OCI-LY7 (cell line): ENCODE results near the gene CCNC. TPM values are rescaled to one million over a fixed set of nuclear protein-coding genes. Genes with fewer than 3 reads are reported as not detected.

ENCODE experiments used
- BruUV-seq: library from RNA; stranded (reverse); fragments of 400-500 nt; replicated peaks from 2 replicates; lab custom pipeline; 2021; lab: Mats Ljungman, UMichigan
- CTCF ChIA-PET: fragments of 300-600 bp; sonication (Branson Sonifier 250); formaldehyde crosslinking; loops from one replicate; lab custom pipeline; 2022; ENCODE audit warnings: antibody characterized with exemption; ENCODE audit not compliant: unreplicated experiment; lab: Charles Lee
- POLR2A ChIA-PET: fragments of 300-600 bp; sonication (Branson Sonifier 250); formaldehyde crosslinking; loops from one replicate; lab custom pipeline; 2022; ENCODE audit warnings: antibody characterized with exemption; lab: Charles Lee
- DNase-seq: peaks from one replicate; pipeline ENCODE4 v3.0.0-alpha.2; 2015; ENCODE audit warnings: low spot score
- H2AFZ ChIP-seq: fragments of 200-600 bp; sonication (generic), shearing (Covaris generic); 2 replicates; pipeline ENCODE4 v1.6.1; 2014; ENCODE audit warnings: mild to moderate bottlenecking, antibody characterized with exemption, low read length, moderate library complexity
- H3K27ac ChIP-seq: fragments of 200-600 bp; sonication (generic); 2 replicates; pipeline ENCODE4 v1.5.1; 2014; ENCODE audit warnings: mixed run types, low read depth, mild to moderate bottlenecking, moderate library complexity, low read length, inconsistent platforms; ENCODE audit not compliant: poor library complexity, severe bottlenecking
- H3K36me3 ChIP-seq: fragments of 200-600 bp; sonication (generic); 2 replicates; pipeline ENCODE4 v1.6.1; 2014; ENCODE audit warnings: mild to moderate bottlenecking, antibody characterized with exemption, low read length, moderate library complexity, mixed read lengths; ENCODE audit not compliant: insufficient read depth
- H3K4me1 ChIP-seq: fragments of 200-600 bp; sonication (generic); 2 replicates; pipeline ENCODE4 v1.5.1; 2014; ENCODE audit warnings: mild to moderate bottlenecking, low read length; ENCODE audit not compliant: insufficient read depth, poor library complexity, severe bottlenecking
- H3K4me2 ChIP-seq: fragments of 200-600 bp; sonication (generic); 2 replicates; pipeline ENCODE4 v1.6.1; 2014; ENCODE audit warnings: mild to moderate bottlenecking, low read length
- H3K4me3 ChIP-seq: fragments of 200-600 bp; sonication (generic); 2 replicates; pipeline ENCODE4 v1.5.1; 2014; ENCODE audit warnings: mild to moderate bottlenecking, low read depth, low read length; ENCODE audit not compliant: poor library complexity, severe bottlenecking
- H3K79me2 ChIP-seq: fragments of 200-600 bp; sonication (generic); 2 replicates; pipeline ENCODE4 v1.6.1; 2016; ENCODE audit warnings: low read depth, mild to moderate bottlenecking, low read length, moderate library complexity, mixed read lengths; ENCODE audit not compliant: insufficient read depth
- H3K9me2 ChIP-seq: fragments of 200-600 bp; sonication (generic); 2 replicates; pipeline ENCODE4 v1.6.1; 2016; ENCODE audit warnings: mild to moderate bottlenecking, low read length, mixed read lengths; ENCODE audit not compliant: insufficient read depth
- H3K9me3 ChIP-seq: fragments of 200-600 bp; sonication (generic); 2 replicates; pipeline ENCODE4 v1.6.1; 2014; ENCODE audit warnings: mild to moderate bottlenecking, mixed run types, low read length, mixed read lengths
- H4K20me1 ChIP-seq: fragments of 200-600 bp; sonication (generic); 2 replicates; pipeline ENCODE4 v1.6.1; 2014; ENCODE audit warnings: mild to moderate bottlenecking, antibody characterized with exemption, low read length, moderate library complexity, mixed read lengths; ENCODE audit not compliant: insufficient read depth
- EZH2phosphoT487 ChIP-seq: fragments of 200-600 bp; sonication (generic); IDR thresholded peaks from 2 replicates; pipeline ENCODE4 v1.6.1; 2018; ENCODE audit warnings: low read depth, borderline replicate concordance, mild to moderate bottlenecking, mixed run types, antibody characterized with exemption, low read length, moderate library complexity, mixed read lengths
- intact Hi-C: fragments of 100-400 bp; cut with micrococcal nuclease; formaldehyde crosslinking; loops from one replicate; pipeline ENCODE4 v1.10.0; 2022; ENCODE audit not compliant: unreplicated experiment
- total RNA-seq, 2 experiments: library from RNA; depleted of rRNA in 1 of 2; stranded (reverse); fragments of >200 nt in 1 of 2; shearing (Covaris generic) in 1 of 2; gene quantifications; 2 replicates each; pipeline ENCODE4 v1.2.3, GENCODE V29; 2014 to 2022
- TF ChIP-seq, protein P1 (sequence below): fragments of 200-600 bp; sonication (generic); conservative IDR thresholded peaks from 2 replicates; pipeline ENCODE4 v1.5.1; 2014; ENCODE audit warnings: mild to moderate bottlenecking, antibody characterized with exemption, low read length, moderate library complexity, mixed read lengths

Gene CCNC
- total RNA-seq, 2 experiments from 2014 or later = 58.4 to 91.9 TPM

DNA sequence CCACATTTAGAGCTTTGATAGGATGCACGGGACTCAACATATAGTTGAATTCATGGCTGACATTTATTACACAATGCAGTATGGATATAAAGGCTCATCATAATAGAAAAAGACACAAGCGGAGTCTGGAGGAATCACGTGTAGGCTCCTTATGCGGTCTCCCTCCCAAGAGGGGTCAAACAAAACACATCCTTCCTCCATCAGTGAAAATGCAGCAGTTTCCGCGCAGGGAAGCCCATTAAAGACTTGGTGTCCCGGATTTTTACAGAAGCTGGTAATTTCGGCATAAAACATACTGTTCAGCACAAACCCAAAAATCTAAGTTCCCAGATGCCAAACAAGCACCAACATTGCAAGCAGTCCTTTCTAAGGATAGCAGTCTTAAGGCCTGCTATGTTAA lies 54.4 kb downstream of the CCNC start:
- Histone ChIP-seq H3K36me3 (peaks cover 7% of the 10 kb centered on the region), H4K20me1 (0 out of 2 replicates have a peak, but pooled peaks cover 7% of the 10 kb centered on the region), H2AFZ (no peak overlapping the region; the same call in 1 of the 2 replicates), H3K79me2 (peaks cover 12% of the 10 kb centered on the region; the same call in 1 of the 2 replicates), H3K4me3 (peak overlapping the region; percentile 82), H3K27ac (no peak overlapping the region), H3K4me2 (peak overlapping the region; percentile 88), H3K9me3 (no peaks in the 10 kb centered on the region), H3K4me1 (peaks cover 23% of the 10 kb centered on the region), H3K9me2 (no peaks in the 10 kb centered on the region)
- CTCF ChIA-PET = no interaction called here
- intact Hi-C loops = no loop called here
- DNase-seq = no peak
- TF ChIP-seq EZH2phosphoT487 = no peak
- TF ChIP-seq, protein P1, sequence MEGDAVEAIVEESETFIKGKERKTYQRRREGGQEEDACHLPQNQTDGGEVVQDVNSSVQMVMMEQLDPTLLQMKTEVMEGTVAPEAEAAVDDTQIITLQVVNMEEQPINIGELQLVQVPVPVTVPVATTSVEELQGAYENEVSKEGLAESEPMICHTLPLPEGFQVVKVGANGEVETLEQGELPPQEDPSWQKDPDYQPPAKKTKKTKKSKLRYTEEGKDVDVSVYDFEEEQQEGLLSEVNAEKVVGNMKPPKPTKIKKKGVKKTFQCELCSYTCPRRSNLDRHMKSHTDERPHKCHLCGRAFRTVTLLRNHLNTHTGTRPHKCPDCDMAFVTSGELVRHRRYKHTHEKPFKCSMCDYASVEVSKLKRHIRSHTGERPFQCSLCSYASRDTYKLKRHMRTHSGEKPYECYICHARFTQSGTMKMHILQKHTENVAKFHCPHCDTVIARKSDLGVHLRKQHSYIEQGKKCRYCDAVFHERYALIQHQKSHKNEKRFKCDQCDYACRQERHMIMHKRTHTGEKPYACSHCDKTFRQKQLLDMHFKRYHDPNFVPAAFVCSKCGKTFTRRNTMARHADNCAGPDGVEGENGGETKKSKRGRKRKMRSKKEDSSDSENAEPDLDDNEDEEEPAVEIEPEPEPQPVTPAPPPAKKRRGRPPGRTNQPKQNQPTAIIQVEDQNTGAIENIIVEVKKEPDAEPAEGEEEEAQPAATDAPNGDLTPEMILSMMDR = no peak
- POLR2A ChIA-PET = interaction anchor here (0.6 to 3.7 kb wide), 13 partner anchors 11 to 108 kb away, joined by 3 to 22 read pairs (median 4); partner anchors contain the start of genes CCNC and PNISR
- BruUV-seq = no TSS peak

DNA sequence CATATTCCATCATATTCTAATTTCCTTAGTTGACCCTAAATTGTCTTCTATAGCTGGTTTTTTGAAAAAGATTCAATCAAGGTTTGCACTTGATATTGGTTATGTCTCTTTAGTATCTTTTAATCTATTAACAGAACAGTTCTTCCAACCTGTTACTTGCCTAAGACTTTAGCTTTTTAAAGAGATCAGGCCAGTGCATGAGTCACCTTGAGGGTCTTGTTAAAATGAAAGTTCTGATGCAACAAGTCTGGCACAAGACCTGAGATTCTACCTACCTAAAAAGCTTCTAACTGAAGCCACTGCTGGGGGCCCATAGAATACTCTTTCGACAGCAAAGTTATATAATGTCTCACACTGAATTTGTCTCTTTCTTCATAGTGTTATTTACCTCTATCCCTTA lies 56.4 kb downstream of the CCNC start:
- no peak for TF ChIP-seq EZH2phosphoT487
- TF ChIP-seq, protein P1 = no peak
- CTCF ChIA-PET = interaction anchor here (1.1 kb wide), 1 partner anchor 30 kb away, joined by 4 read pairs; no protein-coding TSS in a partner anchor
- H3K4me2 ChIP-seq = no peak overlapping the region
- H3K9me2 ChIP-seq = no peaks in the 10 kb centered on the region
- peaks cover 23% of the 10 kb centered on the region for H3K4me1 ChIP-seq
- H3K27ac ChIP-seq = no peak overlapping the region
- 0 out of 2 replicates have a peak, but pooled peaks cover 7% of the 10 kb centered on the region for H4K20me1 ChIP-seq
- no peak for DNase-seq
- BruUV-seq = no TSS peak
- POLR2A ChIA-PET = interaction anchor here (0.8 to 3.7 kb wide), 8 partner anchors 9 to 56 kb away, joined by 3 to 22 read pairs (median 4); partner anchors contain the start of gene CCNC
- H3K4me3 ChIP-seq = no peak overlapping the region
- H3K79me2 ChIP-seq = peaks cover 12% of the 10 kb centered on the region; the same call in 1 of the 2 replicates
- H3K9me3 ChIP-seq = no peaks in the 10 kb centered on the region
- no peak overlapping the region for H2AFZ ChIP-seq
- H3K36me3 ChIP-seq = peaks cover 15% of the 10 kb centered on the region
- intact Hi-C loops = no loop called here

GRCh38 chr6:99507648-99508047 lies 60.8 kb downstream of the CCNC start:
- H3K4me2 ChIP-seq = no peak overlapping the region
- no peak overlapping the region for H3K27ac ChIP-seq
- no peak overlapping the region for H3K4me3 ChIP-seq
- peaks cover 39% of the 10 kb centered on the region for H3K36me3 ChIP-seq
- no peaks in the 10 kb centered on the region for H3K4me1 ChIP-seq
- ChIA-PET POLR2A (no interaction called here), CTCF (no interaction called here)
- H4K20me1 ChIP-seq = no peaks in the 10 kb centered on the region
- no peaks in the 10 kb centered on the region for H3K79me2 ChIP-seq
- BruUV-seq = no TSS peak
- intact Hi-C loops = no loop called here
- no peak overlapping the region for H2AFZ ChIP-seq
- TF ChIP-seq, protein P1 = no peak
- TF ChIP-seq EZH2phosphoT487 = no peak
- no peaks in the 10 kb centered on the region for H3K9me3 ChIP-seq
- no peak for DNase-seq
- H3K9me2 ChIP-seq = no peaks in the 10 kb centered on the region
